DND-41 (cell line): ENCODE results near the gene PIP4K2A.

Experiments used
- CTCF ChIP-seq: IDR thresholded peaks from 2 replicates; pipeline ENCODE4 v1.5.1; 2012; ENCODE audit warnings: borderline replicate concordance, low read length, moderate library complexity, mild to moderate bottlenecking; ENCODE audit not compliant: poor library complexity, severe bottlenecking; ENCODE audit errors: extremely low read depth
- EZH2 ChIP-seq: IDR thresholded peaks from 3 replicates; pipeline ENCODE4 v1.6.1; 2012; ENCODE audit warnings: borderline replicate concordance, low read depth, mild to moderate bottlenecking, moderate library complexity, low read length, inconsistent platforms; ENCODE audit not compliant: severe bottlenecking

GRCh38 chr10:22619101-22619500 is 95.3 kb downstream of the PIP4K2A start:
- TF ChIP-seq CTCF (no peak), EZH2 (no peak)
